HepG2 (cell line): ENCODE data around the gene GNG7. TPM values are rescaled to one million over a fixed set of nuclear protein-coding genes. Genes with fewer than 3 reads are reported as not detected.
A peak's percentile ranks its signal among the peaks of the same experiment; 100 is the strongest.

Source experiments
- ARNTL ChIP-seq: sonication (generic); formaldehyde crosslinking; IDR thresholded peaks from 2 replicates; pipeline ENCODE4 v1.4.0; 2020; ENCODE audit warnings: mild to moderate bottlenecking, missing genetic modification reagents
- DR1 ChIP-seq: sonication (generic); formaldehyde crosslinking; IDR thresholded peaks from 2 replicates; pipeline ENCODE4 v1.8.0; 2021; ENCODE audit warnings: mild to moderate bottlenecking, missing genetic modification reagents, inconsistent platforms
- FOXP1 ChIP-seq, 2 experiments: fragments of 450-650 bp in 1 of 2; IDR thresholded peaks; 2 replicates each; pipeline ENCODE4 v1.6.1; 2017 to 2018; ENCODE audit warnings: antibody characterized with exemption in 1 of 2
- MXD4 ChIP-seq: IDR thresholded peaks from 2 replicates; pipeline ENCODE4 v1.6.1; 2016; ENCODE audit warnings: mild to moderate bottlenecking, missing biosample characterization, missing genetic modification reagents
- NR2C2 ChIP-seq: sonication (generic); formaldehyde crosslinking; IDR thresholded peaks from 2 replicates; pipeline ENCODE4 v1.4.0; 2020; ENCODE audit warnings: missing genetic modification reagents, mild to moderate bottlenecking, moderate library complexity, borderline replicate concordance
- POLR2A ChIP-seq, 2 experiments: IDR thresholded peaks; 2 replicates each; pipeline ENCODE4 v1.6.1; 2011; ENCODE audit warnings: low read depth in 2 of 2, low read length in 2 of 2, mild to moderate bottlenecking in 1 of 2, moderate library complexity in 1 of 2; ENCODE audit not compliant: insufficient read depth in 1 of 2
- YEATS2 ChIP-seq: sonication (generic); formaldehyde crosslinking; IDR thresholded peaks from 2 replicates; pipeline ENCODE4 v1.4.0; 2020; ENCODE audit warnings: missing genetic modification reagents, borderline replicate concordance
- YY1 ChIP-seq: IDR thresholded peaks from 2 replicates; pipeline ENCODE4 v1.6.1; 2011; ENCODE audit warnings: low read length, low read depth, moderate library complexity, mild to moderate bottlenecking; ENCODE audit not compliant: insufficient read depth, insufficient replicate concordance
- ZNF382 ChIP-seq: sonication (generic); formaldehyde crosslinking; IDR thresholded peaks from 2 replicates; pipeline ENCODE4 v1.5.0; 2020; ENCODE audit warnings: missing genetic modification reagents, mild to moderate bottlenecking, borderline replicate concordance
- ZNF75D ChIP-seq: sonication (generic); formaldehyde crosslinking; IDR thresholded peaks from 2 replicates; pipeline ENCODE4 v1.8.1; 2023; ENCODE audit warnings: missing genetic modification reagents, mild to moderate bottlenecking, borderline replicate concordance
- polyA plus RNA-seq, 8 experiments: library from polyadenylated mRNA; depleted of rRNA in 3 of 8; stranded (reverse) in 7 of 8; unstranded in 1 of 8; fragments of >200 nt; fragmentation: Illumina TruSeq in 4 of 8; extraction: Trizol in 4 of 8; gene quantifications; 2 replicates each; pipeline versions ENCODE4 v1.2.1 to v1.2.3, GENCODE V29; 2011 to 2016; ENCODE audit warnings: low read depth in 4 of 8, missing spikeins in 1 of 8, mixed read lengths in 1 of 8; ENCODE audit not compliant: insufficient read depth in 1 of 8
- total RNA-seq, 5 experiments: library from RNA; depleted of rRNA; stranded (reverse); fragments of >200 nt; fragmentation: Illumina TruSeq; extraction: Trizol; gene quantifications; 2 replicates each; pipeline ENCODE4 v1.2.3, GENCODE V29; 2016; ENCODE audit warnings: low read depth in 1 of 5
- TF ChIP-seq, protein P1 (sequence below): IDR thresholded peaks from 2 replicates; pipeline ENCODE4 v1.6.1; 2016; ENCODE audit warnings: mild to moderate bottlenecking
- TF ChIP-seq, protein P2 (sequence below): sonication (generic); formaldehyde crosslinking; IDR thresholded peaks from 2 replicates; pipeline ENCODE4 v1.4.0; 2020; ENCODE audit warnings: mild to moderate bottlenecking, missing genetic modification reagents, borderline replicate concordance
- TF ChIP-seq, protein P3 (sequence below), 2 experiments: sonication (generic) in 1 of 2; formaldehyde crosslinking in 1 of 2; IDR thresholded peaks; 2 replicates each; pipeline versions ENCODE4 v1.5.1 to v1.6.1; 2011 to 2020; ENCODE audit warnings: borderline replicate concordance in 1 of 2, low read depth in 1 of 2, low read length in 1 of 2, mild to moderate bottlenecking in 1 of 2, missing genetic modification reagents in 1 of 2, moderate library complexity in 1 of 2
- TF ChIP-seq, protein P4 (sequence below): sonication (generic); formaldehyde crosslinking; IDR thresholded peaks from 2 replicates; pipeline ENCODE4 v1.4.0; 2020; ENCODE audit warnings: mild to moderate bottlenecking, missing genetic modification reagents
- TF ChIP-seq, protein P5 (sequence below): sonication (generic); formaldehyde crosslinking; IDR thresholded peaks from 2 replicates; pipeline ENCODE4 v1.8.0; 2022; ENCODE audit warnings: mild to moderate bottlenecking, missing genetic modification reagents

Gene GNG7
- total and polyA plus RNA-seq, 2 of the 13 experiments (the other 11 are each of a cell fraction or from before 2014, with no cell fraction given), result 1.4 to 3.3 TPM

DNA sequence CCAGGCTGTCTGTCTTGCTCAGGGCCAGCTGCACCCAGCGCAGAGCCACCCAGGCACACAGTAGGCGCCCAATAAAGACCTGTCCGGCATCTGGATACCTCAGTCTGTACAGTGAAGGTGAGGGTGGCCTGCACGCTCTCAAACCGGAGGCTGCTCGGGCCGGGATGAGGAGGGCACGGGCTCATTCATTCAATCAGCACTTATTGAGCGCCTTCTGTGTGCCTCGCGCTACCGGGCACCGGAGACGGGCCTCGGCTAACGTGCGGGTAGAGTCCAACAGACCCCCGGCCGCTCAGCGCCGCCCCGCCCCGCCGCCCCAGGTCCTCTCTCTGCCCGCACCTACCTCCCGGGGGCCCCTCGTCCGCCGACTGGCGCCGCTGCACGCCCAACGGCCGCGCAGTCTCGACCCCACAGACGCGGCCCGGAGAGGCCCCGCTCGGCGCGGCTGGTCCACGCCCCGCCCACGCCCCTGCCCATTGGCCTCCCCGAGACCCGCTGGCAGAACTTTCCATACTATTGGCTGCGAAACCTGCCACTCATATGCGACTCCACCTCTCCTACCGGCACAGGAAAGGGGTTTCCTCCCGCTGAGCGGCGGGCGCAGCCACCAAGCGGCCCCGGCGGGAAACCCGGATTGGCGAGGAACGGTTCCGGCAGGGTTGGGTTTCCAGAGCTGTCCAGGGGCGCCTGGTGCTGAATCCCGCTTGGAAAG, 37.3 kb upstream of the GNG7 start, which contains the start of gene SLC39A3 (continued):
- TF ChIP-seq YEATS2 (peak; percentile 97), MXD4 (CRISPR knock-in tag) (peak; percentile 97), ZNF75D (CRISPR knock-in tag) (peak; percentile 92; the same call in 1 of the 2 replicates), NR2C2 (peak; percentile 82), DR1 (CRISPR knock-in tag) (no peak), FOXP1 (IDR thresholded peaks at IDR 0.05) (no peak), FOXP1 (CRISPR knock-in tag; IDR thresholded peaks at IDR 0.05) (no peak; the same call in 1 of the 2 replicates), ZNF382 (CRISPR knock-in tag) (no peak), POLR2A (IDR thresholded peaks at IDR 0.05; ENCODE audit: insufficient read depth in 1 of 2, low read depth in 2 of 2, low read length in 2 of 2) (peak in 1 of 2 experiments; percentile 51; a peak in 1 of 4 replicates), ARNTL (CRISPR knock-in tag) (peak; percentile 73; the same call in 1 of the 2 replicates), YY1 (peak; percentile 76)
- TF ChIP-seq, protein P1, sequence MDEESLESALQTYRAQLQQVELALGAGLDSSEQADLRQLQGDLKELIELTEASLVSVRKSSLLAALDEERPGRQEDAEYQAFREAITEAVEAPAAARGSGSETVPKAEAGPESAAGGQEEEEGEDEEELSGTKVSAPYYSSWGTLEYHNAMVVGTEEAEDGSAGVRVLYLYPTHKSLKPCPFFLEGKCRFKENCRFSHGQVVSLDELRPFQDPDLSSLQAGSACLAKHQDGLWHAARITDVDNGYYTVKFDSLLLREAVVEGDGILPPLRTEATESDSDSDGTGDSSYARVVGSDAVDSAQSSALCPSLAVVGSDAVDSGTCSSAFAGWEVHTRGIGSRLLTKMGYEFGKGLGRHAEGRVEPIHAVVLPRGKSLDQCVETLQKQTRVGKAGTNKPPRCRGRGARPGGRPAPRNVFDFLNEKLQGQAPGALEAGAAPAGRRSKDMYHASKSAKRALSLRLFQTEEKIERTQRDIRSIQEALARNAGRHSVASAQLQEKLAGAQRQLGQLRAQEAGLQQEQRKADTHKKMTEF (CRISPR knock-in tag), result peak; percentile 98
- TF ChIP-seq, protein P2, sequence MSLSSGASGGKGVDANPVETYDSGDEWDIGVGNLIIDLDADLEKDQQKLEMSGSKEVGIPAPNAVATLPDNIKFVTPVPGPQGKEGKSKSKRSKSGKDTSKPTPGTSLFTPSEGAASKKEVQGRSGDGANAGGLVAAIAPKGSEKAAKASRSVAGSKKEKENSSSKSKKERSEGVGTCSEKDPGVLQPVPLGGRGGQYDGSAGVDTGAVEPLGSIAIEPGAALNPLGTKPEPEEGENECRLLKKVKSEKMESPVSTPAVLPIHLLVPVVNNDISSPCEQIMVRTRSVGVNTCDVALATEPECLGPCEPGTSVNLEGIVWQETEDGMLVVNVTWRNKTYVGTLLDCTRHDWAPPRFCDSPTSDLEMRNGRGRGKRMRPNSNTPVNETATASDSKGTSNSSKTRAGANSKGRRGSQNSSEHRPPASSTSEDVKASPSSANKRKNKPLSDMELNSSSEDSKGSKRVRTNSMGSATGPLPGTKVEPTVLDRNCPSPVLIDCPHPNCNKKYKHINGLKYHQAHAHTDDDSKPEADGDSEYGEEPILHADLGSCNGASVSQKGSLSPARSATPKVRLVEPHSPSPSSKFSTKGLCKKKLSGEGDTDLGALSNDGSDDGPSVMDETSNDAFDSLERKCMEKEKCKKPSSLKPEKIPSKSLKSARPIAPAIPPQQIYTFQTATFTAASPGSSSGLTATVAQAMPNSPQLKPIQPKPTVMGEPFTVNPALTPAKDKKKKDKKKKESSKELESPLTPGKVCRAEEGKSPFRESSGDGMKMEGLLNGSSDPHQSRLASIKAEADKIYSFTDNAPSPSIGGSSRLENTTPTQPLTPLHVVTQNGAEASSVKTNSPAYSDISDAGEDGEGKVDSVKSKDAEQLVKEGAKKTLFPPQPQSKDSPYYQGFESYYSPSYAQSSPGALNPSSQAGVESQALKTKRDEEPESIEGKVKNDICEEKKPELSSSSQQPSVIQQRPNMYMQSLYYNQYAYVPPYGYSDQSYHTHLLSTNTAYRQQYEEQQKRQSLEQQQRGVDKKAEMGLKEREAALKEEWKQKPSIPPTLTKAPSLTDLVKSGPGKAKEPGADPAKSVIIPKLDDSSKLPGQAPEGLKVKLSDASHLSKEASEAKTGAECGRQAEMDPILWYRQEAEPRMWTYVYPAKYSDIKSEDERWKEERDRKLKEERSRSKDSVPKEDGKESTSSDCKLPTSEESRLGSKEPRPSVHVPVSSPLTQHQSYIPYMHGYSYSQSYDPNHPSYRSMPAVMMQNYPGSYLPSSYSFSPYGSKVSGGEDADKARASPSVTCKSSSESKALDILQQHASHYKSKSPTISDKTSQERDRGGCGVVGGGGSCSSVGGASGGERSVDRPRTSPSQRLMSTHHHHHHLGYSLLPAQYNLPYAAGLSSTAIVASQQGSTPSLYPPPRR (CRISPR knock-in tag), result 0 out of 2 replicates have a peak, but pooled peaks have one; percentile 25
- TF ChIP-seq, protein P3, sequence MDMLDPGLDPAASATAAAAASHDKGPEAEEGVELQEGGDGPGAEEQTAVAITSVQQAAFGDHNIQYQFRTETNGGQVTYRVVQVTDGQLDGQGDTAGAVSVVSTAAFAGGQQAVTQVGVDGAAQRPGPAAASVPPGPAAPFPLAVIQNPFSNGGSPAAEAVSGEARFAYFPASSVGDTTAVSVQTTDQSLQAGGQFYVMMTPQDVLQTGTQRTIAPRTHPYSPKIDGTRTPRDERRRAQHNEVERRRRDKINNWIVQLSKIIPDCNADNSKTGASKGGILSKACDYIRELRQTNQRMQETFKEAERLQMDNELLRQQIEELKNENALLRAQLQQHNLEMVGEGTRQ (IDR thresholded peaks at IDR 0.05; ENCODE audit: low read depth, low read length), result no peak
- TF ChIP-seq, protein P3 (CRISPR knock-in tag; IDR thresholded peaks at IDR 0.05; ENCODE audit: borderline replicate concordance), result no peak
- TF ChIP-seq, protein P4, sequence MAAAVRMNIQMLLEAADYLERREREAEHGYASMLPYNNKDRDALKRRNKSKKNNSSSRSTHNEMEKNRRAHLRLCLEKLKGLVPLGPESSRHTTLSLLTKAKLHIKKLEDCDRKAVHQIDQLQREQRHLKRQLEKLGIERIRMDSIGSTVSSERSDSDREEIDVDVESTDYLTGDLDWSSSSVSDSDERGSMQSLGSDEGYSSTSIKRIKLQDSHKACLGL (CRISPR knock-in tag), result peak; percentile 96
- TF ChIP-seq, protein P5, sequence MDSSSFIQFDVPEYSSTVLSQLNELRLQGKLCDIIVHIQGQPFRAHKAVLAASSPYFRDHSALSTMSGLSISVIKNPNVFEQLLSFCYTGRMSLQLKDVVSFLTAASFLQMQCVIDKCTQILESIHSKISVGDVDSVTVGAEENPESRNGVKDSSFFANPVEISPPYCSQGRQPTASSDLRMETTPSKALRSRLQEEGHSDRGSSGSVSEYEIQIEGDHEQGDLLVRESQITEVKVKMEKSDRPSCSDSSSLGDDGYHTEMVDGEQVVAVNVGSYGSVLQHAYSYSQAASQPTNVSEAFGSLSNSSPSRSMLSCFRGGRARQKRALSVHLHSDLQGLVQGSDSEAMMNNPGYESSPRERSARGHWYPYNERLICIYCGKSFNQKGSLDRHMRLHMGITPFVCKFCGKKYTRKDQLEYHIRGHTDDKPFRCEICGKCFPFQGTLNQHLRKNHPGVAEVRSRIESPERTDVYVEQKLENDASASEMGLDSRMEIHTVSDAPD (CRISPR knock-in tag), result peak; percentile 87
